GM10266 (cell line): ENCODE measurements around the gene IL17C.

Experiments
- DNase-seq: peaks from one replicate; pipeline ENCODE4 v3.0.0; 2012; ENCODE audit errors: extremely low spot score
- TF ChIP-seq, protein P1 (sequence below): IDR thresholded peaks from 2 replicates; pipeline ENCODE4 v1.5.1; 2012; ENCODE audit warnings: mild to moderate bottlenecking, low read depth; ENCODE audit not compliant: control insufficient read depth, insufficient read depth; ENCODE audit errors: missing control alignments

Gene IL17C

DNA sequence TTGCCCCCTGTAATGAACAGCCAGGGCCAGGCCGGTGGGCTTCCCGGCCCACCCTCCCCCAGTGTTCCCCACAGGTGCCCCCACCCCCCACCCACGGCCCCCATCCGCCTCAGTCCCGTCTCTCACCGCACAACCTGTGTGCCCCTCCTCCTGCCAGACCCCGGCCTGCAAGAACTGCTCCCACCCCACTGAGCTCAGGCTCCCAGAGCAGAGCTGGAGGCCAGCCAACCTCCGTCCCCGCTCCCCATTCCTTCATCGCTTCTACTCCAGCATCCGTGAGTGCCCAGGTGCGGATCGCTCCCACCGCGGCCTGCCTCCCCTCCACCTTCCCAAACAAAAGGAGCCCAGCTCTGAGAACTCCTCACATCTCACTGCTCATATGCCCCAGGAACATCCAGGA is 20.3 kb downstream of the IL17C start:
- TF ChIP-seq, protein P1, sequence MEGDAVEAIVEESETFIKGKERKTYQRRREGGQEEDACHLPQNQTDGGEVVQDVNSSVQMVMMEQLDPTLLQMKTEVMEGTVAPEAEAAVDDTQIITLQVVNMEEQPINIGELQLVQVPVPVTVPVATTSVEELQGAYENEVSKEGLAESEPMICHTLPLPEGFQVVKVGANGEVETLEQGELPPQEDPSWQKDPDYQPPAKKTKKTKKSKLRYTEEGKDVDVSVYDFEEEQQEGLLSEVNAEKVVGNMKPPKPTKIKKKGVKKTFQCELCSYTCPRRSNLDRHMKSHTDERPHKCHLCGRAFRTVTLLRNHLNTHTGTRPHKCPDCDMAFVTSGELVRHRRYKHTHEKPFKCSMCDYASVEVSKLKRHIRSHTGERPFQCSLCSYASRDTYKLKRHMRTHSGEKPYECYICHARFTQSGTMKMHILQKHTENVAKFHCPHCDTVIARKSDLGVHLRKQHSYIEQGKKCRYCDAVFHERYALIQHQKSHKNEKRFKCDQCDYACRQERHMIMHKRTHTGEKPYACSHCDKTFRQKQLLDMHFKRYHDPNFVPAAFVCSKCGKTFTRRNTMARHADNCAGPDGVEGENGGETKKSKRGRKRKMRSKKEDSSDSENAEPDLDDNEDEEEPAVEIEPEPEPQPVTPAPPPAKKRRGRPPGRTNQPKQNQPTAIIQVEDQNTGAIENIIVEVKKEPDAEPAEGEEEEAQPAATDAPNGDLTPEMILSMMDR = no peak
- no peak for DNase-seq

DNA sequence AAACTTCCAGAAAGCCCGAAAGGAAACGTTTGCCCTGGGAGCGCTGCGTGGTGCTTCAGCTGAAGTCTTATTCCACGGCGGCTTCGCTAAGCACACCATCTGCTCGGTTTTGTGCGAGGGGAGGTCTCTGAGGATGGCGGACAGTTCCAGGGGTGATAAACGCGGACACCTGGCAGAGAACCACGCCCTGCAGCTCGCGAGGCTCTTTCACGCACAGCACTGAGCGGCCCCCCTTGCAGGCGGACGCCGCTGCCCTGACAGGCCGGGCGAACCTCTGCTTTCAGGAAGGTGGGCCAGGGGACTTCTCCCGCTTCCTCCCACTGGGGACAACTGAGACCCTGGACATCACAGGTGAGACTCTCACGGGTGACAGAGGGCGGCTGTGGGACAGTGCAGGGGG is 20.8 kb downstream of the IL17C start:
- no peak for DNase-seq
- TF ChIP-seq, protein P1 = no peak

DNA sequence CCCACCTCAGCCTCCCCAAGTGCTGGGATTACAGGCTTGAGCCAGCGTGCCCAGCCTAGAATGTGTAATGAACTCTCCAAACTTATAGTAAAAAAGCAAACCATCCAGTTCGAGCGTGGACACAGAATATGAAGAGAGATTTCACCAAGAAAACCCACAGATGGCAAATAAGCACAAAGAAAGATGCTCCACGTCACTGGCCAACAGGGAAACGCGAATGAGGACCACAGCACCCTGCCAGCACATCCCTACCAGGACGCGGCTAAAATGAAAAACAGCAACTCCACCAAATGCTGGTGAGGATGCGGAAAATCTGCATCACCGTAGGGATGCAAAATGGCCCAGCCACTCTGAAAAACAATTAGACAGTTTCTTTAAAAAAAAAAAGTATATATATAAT is 23.1 kb downstream of the IL17C start:
- TF ChIP-seq, protein P1 = no peak

DNA sequence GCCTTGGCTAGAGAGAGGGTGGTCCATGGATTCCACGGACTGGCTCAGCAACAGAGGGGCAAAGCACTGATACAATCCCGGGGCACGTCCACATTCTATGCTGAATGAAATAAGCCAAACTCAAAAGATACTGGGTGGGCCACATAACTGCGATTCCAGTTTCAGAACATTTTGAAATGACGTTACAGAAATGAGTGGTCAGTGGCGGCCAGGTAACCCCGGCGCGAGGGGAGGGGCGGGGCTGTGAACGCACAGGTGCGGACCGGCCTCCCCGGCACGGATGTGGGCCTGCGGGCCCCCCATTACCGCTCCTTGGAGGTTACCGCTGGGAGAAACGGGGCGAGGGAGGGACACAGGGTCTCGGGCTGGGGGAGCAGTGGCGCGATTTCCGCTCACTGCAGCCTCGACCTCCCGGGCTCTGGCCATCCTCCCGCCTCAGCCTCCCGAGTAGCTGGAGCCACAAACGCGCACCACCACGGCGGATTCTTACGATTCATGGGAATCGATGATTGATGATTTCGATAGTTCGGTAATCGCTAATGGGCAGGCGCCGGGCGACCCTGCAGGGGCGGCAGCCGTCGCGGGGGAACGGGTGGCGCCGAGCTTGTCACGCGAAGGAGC is 24.0 kb downstream of the IL17C start:
- TF ChIP-seq, protein P1 = no peak
- DNase-seq = no peak

More for the DNA sequence above, 23.1 kb downstream of the IL17C start:
- no peak for DNase-seq

DNA sequence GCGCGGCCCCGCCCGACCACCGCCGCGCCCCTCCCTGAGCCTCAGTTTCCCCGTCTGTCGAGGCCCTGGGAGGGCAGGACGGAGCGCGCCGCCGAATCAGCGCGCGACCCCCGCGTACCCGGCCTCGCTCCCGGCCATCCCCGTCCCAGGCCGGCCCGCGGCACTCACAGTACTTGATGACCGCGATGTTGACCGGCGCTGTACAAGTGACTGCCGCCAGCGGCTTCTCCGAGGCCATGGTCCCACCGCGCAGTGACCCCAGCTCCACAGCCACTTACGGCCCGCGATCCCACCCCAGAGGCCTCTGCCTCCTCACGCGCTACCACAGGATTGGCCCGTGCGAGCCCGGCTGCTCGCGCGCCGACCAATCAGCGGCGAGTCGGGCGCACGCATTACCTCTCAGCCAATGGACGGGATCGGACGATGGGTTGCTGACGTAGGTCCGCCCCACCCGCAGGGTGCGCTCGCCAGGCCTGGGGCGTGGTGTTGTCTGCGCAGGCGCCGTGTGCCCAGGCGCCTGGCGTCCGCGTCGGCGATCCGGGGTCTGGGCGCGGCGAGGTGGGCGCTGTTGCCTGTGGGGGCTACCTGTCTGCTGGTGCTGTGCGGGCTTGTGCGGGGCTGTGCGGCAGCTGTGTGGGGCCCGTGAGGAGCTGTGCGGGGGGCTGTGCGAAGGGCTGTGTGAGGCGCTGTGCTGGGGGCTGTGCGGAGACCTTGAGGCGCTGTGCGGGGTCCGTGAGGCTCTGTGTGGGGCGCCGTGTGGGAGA is 24.7 kb downstream of the IL17C start, which contains the start of gene MVD:
Gene MVD (minus strand): TSS at position 249 of the 764 bp plus-strand sequence. CDS start 11 bp downstream, at position 238.
- TF ChIP-seq, protein P1 = no peak
- peak; percentile 100 for DNase-seq

DNA sequence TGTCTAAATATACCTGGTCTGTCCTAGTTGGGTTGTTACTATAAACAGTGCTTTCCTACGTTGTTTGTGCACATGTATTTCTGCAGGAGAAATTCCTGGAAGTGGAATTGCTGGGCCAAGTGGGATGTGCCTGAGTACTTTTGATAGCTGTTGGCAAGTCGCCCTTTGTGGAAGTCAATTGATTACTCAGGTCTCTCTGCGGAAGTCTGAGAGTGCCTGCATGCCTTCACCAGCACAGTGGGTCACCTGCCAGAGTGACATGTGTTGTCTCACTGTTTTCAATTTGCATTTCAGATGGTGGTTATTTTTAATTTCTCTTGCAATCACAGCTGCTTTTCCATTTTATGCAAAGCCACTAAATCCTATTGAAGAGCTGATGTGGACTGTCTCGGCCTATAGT is 26.8 kb downstream of the IL17C start:
- DNase-seq = no peak
- TF ChIP-seq, protein P1 = no peak

DNA sequence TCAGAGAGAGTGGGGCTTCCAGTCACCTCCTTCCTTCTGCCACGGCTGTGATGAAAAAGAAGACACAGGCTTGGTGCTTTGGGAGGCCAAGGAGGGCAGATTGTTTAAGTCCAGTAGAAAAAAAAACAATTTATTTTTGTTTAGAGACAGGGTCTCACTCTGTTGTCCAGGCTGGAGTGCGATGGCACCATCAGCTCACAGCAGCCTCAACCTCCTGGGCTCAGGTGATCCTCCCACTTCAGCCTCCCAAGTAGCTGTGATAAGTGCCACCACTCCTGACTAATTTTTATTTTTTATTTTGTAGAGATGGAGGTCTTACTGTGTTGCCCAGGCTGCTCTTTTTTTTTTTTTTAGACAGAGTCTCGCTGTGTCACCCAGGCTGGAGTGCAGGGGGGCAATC is 27.2 kb downstream of the IL17C start:
- TF ChIP-seq, protein P1 = no peak
- no peak for DNase-seq
